OCI-LY3 (cell line): ENCODE data around the gene ZNF445.

Experiments
- CTCF ChIP-seq: fragments of 200-600, 300-600 bp; sonication (generic); IDR thresholded peaks from 2 replicates; pipeline ENCODE4 v1.5.1; 2014; ENCODE audit warnings: antibody characterized with exemption, low read length, low read depth
- EZH2phosphoT487 ChIP-seq: fragments of 200-600 bp; shearing (Covaris generic); IDR thresholded peaks from 2 replicates; pipeline ENCODE4 v1.6.1; 2018; ENCODE audit warnings: antibody characterized with exemption, mixed run types, low read depth

- TF ChIP-seq CTCF: no peak
- TF ChIP-seq EZH2phosphoT487: no peak
Observed at GRCh38 chr3:44495636-44496415, 18.4 kb upstream of the ZNF445 start.
